ENCODE data around the gene DMAC2.

DNA sequence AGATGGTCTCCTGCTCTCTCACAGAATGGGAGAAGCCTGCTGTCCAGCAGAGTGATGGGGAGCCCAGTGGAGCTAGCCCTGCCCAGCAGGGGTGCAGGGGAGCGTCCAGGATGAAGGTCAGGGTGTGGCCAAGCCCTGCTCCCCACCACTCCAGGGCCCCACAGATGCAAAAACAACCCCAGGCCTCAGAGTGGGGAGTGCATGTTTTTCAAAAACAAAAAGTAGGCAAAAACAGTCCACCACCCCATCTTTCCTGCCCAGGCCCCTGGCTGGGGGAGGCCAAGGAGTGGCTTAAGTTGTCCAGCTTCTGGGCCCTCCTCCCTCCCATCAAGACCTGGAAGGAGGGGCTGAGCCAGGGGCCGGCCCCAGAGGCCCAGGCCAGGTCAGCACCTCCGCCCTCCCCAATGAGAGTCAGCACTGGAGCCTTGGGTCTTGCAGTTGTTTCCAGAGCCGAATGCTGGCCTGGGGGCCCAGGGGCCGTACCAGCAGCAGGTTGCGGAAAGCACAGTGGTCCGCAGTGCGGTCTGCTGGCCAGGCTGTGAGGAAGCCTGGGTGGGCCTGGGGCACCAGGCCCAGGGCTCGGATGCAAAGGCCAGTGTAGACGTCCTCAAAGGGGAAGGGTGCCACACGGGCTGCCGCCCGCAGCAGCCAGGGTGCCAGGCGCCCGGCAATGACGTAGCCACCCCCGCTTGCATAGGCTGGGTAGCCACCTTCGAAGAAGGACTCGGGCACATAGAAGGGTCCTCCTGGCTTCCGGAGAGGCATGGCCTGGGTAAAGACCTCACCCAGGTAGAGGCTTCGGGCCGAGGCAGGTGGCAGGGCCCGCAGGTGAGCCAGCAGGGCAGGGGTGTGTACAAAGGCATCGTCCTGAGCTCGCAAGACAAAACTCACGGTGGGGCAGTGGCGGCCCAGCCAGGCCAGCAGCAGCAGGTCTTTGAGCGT is 14.3 kb downstream of the DMAC2 start:
- TF ChIP-seq CTCF (IDR thresholded peaks at IDR 0.05) (no peak), POLR2A (IDR thresholded peaks at IDR 0.05) (no peak), POLR2AphosphoS5 (IDR thresholded peaks at IDR 0.05) (no peak)
